H1 (cell line): Measurements from ENCODE around the gene ZNF414. TPM values are rescaled to one million over a fixed set of nuclear protein-coding genes. Genes with fewer than 3 reads are reported as not detected.
A peak's percentile ranks its signal among the peaks of the same experiment; 100 is the strongest.

Source experiments
- CTCF ChIA-PET: fragments of 300-600 bp; sonication (Branson Sonifier 250); formaldehyde crosslinking; loops from one replicate; lab custom pipeline; 2021; ENCODE audit not compliant: partially characterized antibody; lab: Charles Lee
- POLR2A ChIA-PET: fragments of 300-600 bp; sonication (Branson Sonifier 250); formaldehyde crosslinking; loops from one replicate; lab custom pipeline; 2021; ENCODE audit warnings: inconsistent platforms; ENCODE audit not compliant: partially characterized antibody; lab: Charles Lee
- DNase-seq, 2 experiments: peaks; one replicate each; pipeline versions ENCODE4 v3.0.0 to v3.0.0-alpha.2; 2010 to 2022; ENCODE audit warnings: low spot score in 2 of 2, low read depth in 1 of 2, mixed read lengths in 1 of 2
- FAIRE-seq: peaks from 2 replicates; lab custom pipeline; 2011; peaks lifted over from hg19 to GRCh38; lab: Jason Lieb, UNC
- H2AFZ ChIP-seq: 2 replicates; pipeline ENCODE4 v1.8.1; 2012; ENCODE audit warnings: low read length, inconsistent platforms
- H2AK5ac ChIP-seq: 2 replicates; pipeline ENCODE4 v1.6.1; 2013; ENCODE audit warnings: low read depth, low read length
- H2BK120ac ChIP-seq: replicated peaks from 2 replicates; pipeline ENCODE3; 2013; ENCODE audit warnings: low read depth, low read length, inconsistent platforms
- H2BK12ac ChIP-seq: 2 replicates; pipeline ENCODE4 v1.6.1; 2013; ENCODE audit warnings: low read depth, low read length
- H2BK15ac ChIP-seq: 2 replicates; pipeline ENCODE4 v1.6.1; 2013; ENCODE audit warnings: low read length
- H2BK20ac ChIP-seq: 2 replicates; pipeline ENCODE4 v1.6.1; 2013; ENCODE audit warnings: low read length
- H2BK5ac ChIP-seq: 2 replicates; pipeline ENCODE4 v1.6.1; 2013; ENCODE audit warnings: low read depth, low read length
- H3K14ac ChIP-seq: 2 replicates; pipeline ENCODE4 v1.6.1; 2013; ENCODE audit warnings: inconsistent platforms; ENCODE audit not compliant: insufficient read length
- H3K18ac ChIP-seq: 2 replicates; pipeline ENCODE4 v1.6.1; 2013; ENCODE audit warnings: low read length; ENCODE audit errors: extremely low read depth
- H3K23ac ChIP-seq: 2 replicates; pipeline ENCODE4 v1.6.1; 2013; ENCODE audit warnings: inconsistent platforms; ENCODE audit not compliant: insufficient read length
- H3K23me2 ChIP-seq: 2 replicates; pipeline ENCODE4 v1.6.1; 2013; ENCODE audit warnings: low read depth, low read length
- H3K27ac ChIP-seq: 2 replicates; pipeline ENCODE4 v1.6.1; 2011; ENCODE audit warnings: low read depth, low read length, inconsistent platforms
- H3K27me3 ChIP-seq, 4 experiments: replicated peaks in 1 of 4; 1 replicate in 1 of 4; 2 replicates in 3 of 4; pipeline versions ENCODE4 v1.6.1 to v1.8.1; 2011 to 2013; ENCODE audit warnings: low read length in 3 of 4, mild to moderate bottlenecking in 3 of 4, inconsistent platforms in 2 of 4, mixed read lengths in 2 of 4, moderate library complexity in 1 of 4; ENCODE audit not compliant: control insufficient read depth in 3 of 4, insufficient read depth in 3 of 4; ENCODE audit errors: extremely low read depth in 1 of 4
- H3K36me3 ChIP-seq, 4 experiments: 2 replicates each; pipeline versions ENCODE4 v1.6.1 to v1.8.1; 2011 to 2013; ENCODE audit warnings: mild to moderate bottlenecking in 4 of 4, low read length in 3 of 4, moderate library complexity in 2 of 4, control low read depth in 1 of 4, inconsistent platforms in 1 of 4; ENCODE audit not compliant: insufficient read depth in 4 of 4, control insufficient read depth in 2 of 4
- H3K4ac ChIP-seq: replicated peaks from 2 replicates; pipeline ENCODE3; 2013; ENCODE audit warnings: low read length, low read depth, mixed read lengths, inconsistent platforms; ENCODE audit not compliant: insufficient read length
- H3K4me1 ChIP-seq, 4 experiments: replicated peaks in 1 of 4; 1 replicate in 1 of 4; 2 replicates in 3 of 4; pipeline versions ENCODE4 v1.6.1 to v1.8.1; 2011 to 2013; ENCODE audit warnings: low read length in 3 of 4, inconsistent platforms in 2 of 4, mixed read lengths in 1 of 4; ENCODE audit not compliant: insufficient read depth in 4 of 4, control insufficient read depth in 3 of 4
- H3K4me2 ChIP-seq, 2 experiments: 2 replicates each; pipeline versions ENCODE4 v1.6.1 to v1.8.1; 2011 to 2013; ENCODE audit warnings: low read depth in 2 of 2, low read length in 2 of 2, control low read depth in 1 of 2, inconsistent platforms in 1 of 2, mild to moderate bottlenecking in 1 of 2; ENCODE audit not compliant: insufficient read depth in 1 of 2
- H3K4me3 ChIP-seq, 4 experiments: fragments of 200-600, 300-600 bp in 1 of 4; sonication (generic), shearing (Covaris generic), sonication (Bioruptor Twin) in 1 of 4; 2 replicates each; pipeline versions ENCODE4 v1.5.1 to v1.8.1; 2011 to 2016; ENCODE audit warnings: low read length in 4 of 4, low read depth in 3 of 4, control low read depth in 2 of 4, inconsistent platforms in 2 of 4, mild to moderate bottlenecking in 2 of 4, mixed read lengths in 1 of 4, moderate library complexity in 1 of 4; ENCODE audit not compliant: insufficient read depth in 2 of 4; ENCODE audit errors: extremely low read depth in 1 of 4
- H3K56ac ChIP-seq: replicated peaks from 2 replicates; pipeline ENCODE3; 2013; ENCODE audit warnings: low read depth, mild to moderate bottlenecking, mixed read lengths, low read length, inconsistent platforms; ENCODE audit not compliant: insufficient read length
- H3K79me1 ChIP-seq: 2 replicates; pipeline ENCODE4 v1.6.1; 2013; ENCODE audit warnings: low read depth, low read length, control low read depth
- H3K79me2 ChIP-seq, 2 experiments: 2 replicates each; pipeline versions ENCODE4 v1.6.1 to v1.8.1; 2012 to 2013; ENCODE audit warnings: low read length in 2 of 2, mild to moderate bottlenecking in 2 of 2, inconsistent platforms in 1 of 2; ENCODE audit not compliant: insufficient read depth in 2 of 2, control insufficient read depth in 1 of 2
- H3K9ac ChIP-seq, 4 experiments: replicated peaks in 1 of 4; 1 replicate in 1 of 4; 2 replicates in 3 of 4; pipeline versions ENCODE4 v1.6.1 to v1.8.1; 2011 to 2013; ENCODE audit warnings: low read depth in 3 of 4, low read length in 3 of 4, control low read depth in 2 of 4, mild to moderate bottlenecking in 2 of 4, moderate library complexity in 2 of 4, inconsistent platforms in 1 of 4; ENCODE audit errors: extremely low read depth in 1 of 4
- H3K9me3 ChIP-seq, 2 experiments: 2 replicates each; pipeline versions ENCODE4 v1.6.1 to v1.8.1; 2012 to 2013; ENCODE audit warnings: mild to moderate bottlenecking in 2 of 2, moderate library complexity in 2 of 2, control low read depth in 1 of 2, inconsistent platforms in 1 of 2, low read depth in 1 of 2, low read length in 1 of 2, mixed read lengths in 1 of 2; ENCODE audit not compliant: insufficient read depth in 2 of 2
- H4K20me1 ChIP-seq, 2 experiments: replicated peaks in 1 of 2; 2 replicates each; pipeline versions ENCODE3 to v1.8.1; 2011 to 2013; ENCODE audit warnings: inconsistent platforms in 2 of 2, low read length in 2 of 2, mild to moderate bottlenecking in 1 of 2; ENCODE audit not compliant: insufficient read depth in 2 of 2, control insufficient read depth in 1 of 2
- H4K5ac ChIP-seq: 2 replicates; pipeline ENCODE4 v1.6.1; 2013; ENCODE audit warnings: low read length, low read depth, mixed read lengths, inconsistent platforms; ENCODE audit not compliant: insufficient read length
- H4K8ac ChIP-seq: 2 replicates; pipeline ENCODE4 v1.8.0; 2013; ENCODE audit warnings: mild to moderate bottlenecking, moderate library complexity, low read length, inconsistent platforms; ENCODE audit not compliant: insufficient read depth; ENCODE audit errors: extremely low read depth
- H4K91ac ChIP-seq: replicated peaks from 2 replicates; pipeline ENCODE3; 2013; ENCODE audit warnings: low read length, mixed read lengths, inconsistent platforms; ENCODE audit not compliant: insufficient read length
- BCL11A ChIP-seq, 2 experiments: IDR thresholded peaks; one replicate each; pipeline ENCODE4 v1.6.1; 2011; ENCODE audit warnings: low read depth in 2 of 2, low read length in 2 of 2, mild to moderate bottlenecking in 2 of 2
- CBX5 ChIP-seq: fragments of 300-800, 300-1000 bp; sonication (generic); IDR thresholded peaks from 2 replicates; pipeline ENCODE4 v1.7.1; 2016; ENCODE audit warnings: antibody characterized with exemption, low read length, low read depth
- CREB1 ChIP-seq: IDR thresholded peaks from 2 replicates; pipeline ENCODE4 v1.6.1; 2012; ENCODE audit warnings: inconsistent platforms
- CTBP2 ChIP-seq: IDR thresholded peaks from 2 replicates; pipeline ENCODE4 v1.7.0; 2011; ENCODE audit warnings: borderline replicate concordance, mild to moderate bottlenecking, moderate library complexity, mixed read lengths, low read length; ENCODE audit not compliant: insufficient read depth, insufficient read length
- MAFK ChIP-seq: IDR thresholded peaks from 2 replicates; pipeline ENCODE4 v1.6.1; 2012; ENCODE audit warnings: low read depth, mild to moderate bottlenecking, improper control_type of control experiment, low read length
- SIX5 ChIP-seq: IDR thresholded peaks from 2 replicates; pipeline ENCODE4 v1.6.1; 2011; ENCODE audit warnings: mild to moderate bottlenecking, low read depth, low read length
- WGBS, 2 experiments: shearing (Covaris generic) in 1 of 2; methylation state at CpG; one replicate each; pipeline versions ENCODE4 v1.1.6 to v1.1.7; 2013 to 2015; ENCODE audit warnings: low lambda C conversion rate in 2 of 2, mixed read lengths in 2 of 2, inconsistent platforms in 1 of 2, low coverage in 1 of 2, missing lambda C conversion rate in 1 of 2; ENCODE audit not compliant: insufficient replicate concordance in 2 of 2, insufficient coverage in 1 of 2, insufficient read length in 1 of 2; ENCODE audit errors: extremely low coverage in 1 of 2, missing lambda C conversion rate in 1 of 2; 5-methylcytosine and 5-hydroxymethylcytosine counted together
- polyA plus RNA-seq, 7 experiments: library from polyadenylated mRNA; depleted of rRNA in 3 of 7; stranded (reverse) in 5 of 7; unstranded in 2 of 7; fragments of >200 nt in 5 of 7; fragments of 200-250 nt in 2 of 7; gene quantifications; 1 replicate in 5 of 7; 2 replicates in 1 of 7; 4 replicates in 1 of 7; pipeline versions ENCODE4 v1.2.1 to v1.2.3, GENCODE V29; 2011 to 2013; ENCODE audit warnings: missing spikeins in 2 of 7, mixed read lengths in 2 of 7
- total RNA-seq: library from RNA; stranded (reverse); fragmentation: NEBNext Ultra II Directional; extraction: Animal tissue kit (Norgen Biotek cat#: 25700); gene quantifications from 2 replicates; pipeline ENCODE4 v1.2.1, GENCODE V29; 2021

ZNF414 gene
- total and polyA plus RNA-seq, 2 of the 8 experiments (the other 6 are each of a cell fraction or from before 2014, with no cell fraction given): 9.7 to 26.8 TPM

- H2BK5ac ChIP-seq: no peak overlapping the region
- no peak for FAIRE-seq
- CTCF ChIA-PET: interaction anchor here (0.6 to 2.4 kb wide), 3 partner anchors 49 to 952 kb away, joined by 3 to 11 read pairs (median 4); partner anchors contain the start of gene MYO1F
Measured at GRCh38 chr19:8529369-8530006, 15.5 kb upstream of the ZNF414 start.

More at GRCh38 chr19:8529369-8530006, 15.5 kb upstream of the ZNF414 start:
- Histone ChIP-seq H4K8ac (no peak overlapping the region), H2BK12ac (no peak overlapping the region), H3K36me3 (no peaks in the 10 kb centered on the region), H3K79me2 (no peaks in the 10 kb centered on the region), H2BK20ac (no peak overlapping the region), H3K14ac (no peak overlapping the region), H3K4ac (no peak overlapping the region), H3K4me1 (peaks cover 0 to 8% (median 3%) of the 10 kb centered on the region in 4 experiments; a peak in 4 of 7 replicates), H3K9me3 (no peaks in the 10 kb centered on the region), H3K9ac (no peak overlapping the region; a peak in 1 of 7 replicates), H2BK15ac (no peak overlapping the region), H3K23me2 (peaks cover 6% of the 10 kb centered on the region), H3K56ac (no peak overlapping the region), H3K79me1 (peaks cover 10% of the 10 kb centered on the region), H4K5ac (no peak overlapping the region), H3K27ac (no peak overlapping the region), H2AFZ (no peak overlapping the region), H3K18ac (no peak overlapping the region), H2AK5ac (peak overlapping the region; percentile 39; the same call in 1 of the 2 replicates), H4K20me1 (peaks cover 4 to 20% of the 10 kb centered on the region in 2 experiments), H3K23ac (no peak overlapping the region), H3K4me2 (no peak overlapping the region), H2BK120ac (no peak overlapping the region), H4K91ac (no peak overlapping the region), H3K27me3 (no peaks in the 10 kb centered on the region), H3K4me3 (no peak overlapping the region)
- WGBS, 2 experiments: 89% methylated on average over 4 of the region's 4 CpGs; no CpG with 5 or more reads in 1 of the 2 experiments
- TF ChIP-seq SIX5 (no peak), CREB1 (no peak), CBX5 (no peak), CTBP2 (no peak), MAFK (no peak), BCL11A (IDR thresholded peaks at IDR 0.05; ENCODE audit: low read depth in 2 of 2, low read length in 2 of 2) (no peak)
- POLR2A ChIA-PET: interaction anchor here (1.9 kb wide), 1 partner anchor 16 kb away, joined by 6 read pairs; the partner anchor contains the start of gene ZNF414
- DNase-seq: no peak
